K562 (cell line): Measurements from ENCODE around the gene NR3C1. TPM values are rescaled to one million over a fixed set of nuclear protein-coding genes. Genes with fewer than 3 reads are reported as not detected.

Experiments
- ATAC-seq: fragments of 200-7000 bp; cut with Tn5 transposase; 3 replicates; pipeline ENCODE4 v1.9.1; 2020; ENCODE audit warnings: moderate library complexity
- BruUV-seq: library from RNA; stranded (reverse); fragments of 400-500 nt; replicated peaks from 2 replicates; lab custom pipeline; 2021; lab: Mats Ljungman, UMichigan
- CTCF ChIA-PET: fragments of 300-600 bp; formaldehyde crosslinking; extraction: SDS; loops from one replicate; lab custom pipeline; 2021; ENCODE audit warnings: low intra/inter-chr PET ratio; lab: Yijun Ruan, JAX
- POLR2A ChIA-PET: fragments of 300-600, 350-650 bp; sonication (Branson Sonifier 250); formaldehyde crosslinking; extraction: SDS; loops from one replicate; lab custom pipeline; 2021; ENCODE audit warnings: antibody characterized with exemption, inconsistent platforms; lab: Yijun Ruan, JAX
- DNase-seq, 4 experiments: peaks; one replicate each; pipeline versions ENCODE4 v3.0.0 to v3.0.0-alpha.2; 2011 to 2018; ENCODE audit warnings: low spot score in 3 of 4, mixed read lengths in 3 of 4; ENCODE audit errors: extremely low read depth in 1 of 4
- FAIRE-seq: peaks from 2 replicates; lab custom pipeline; 2011; peaks lifted over from hg19 to GRCh38; lab: Jason Lieb, UNC
- H2AFZ ChIP-seq: 2 replicates; pipeline ENCODE4 v1.6.0; 2011; ENCODE audit warnings: low read depth, low read length, control low read depth, inconsistent platforms
- H3K27ac ChIP-seq: fragments of 200-600 bp; 3 replicates; pipeline ENCODE4 v1.8.0; 2011; ENCODE audit warnings: low read depth, mild to moderate bottlenecking, control low read depth, inconsistent platforms, low read length, moderate library complexity, mixed read lengths; ENCODE audit errors: extremely low read depth
- H3K27me3 ChIP-seq, 2 experiments: fragments of 300-600 bp in 1 of 2; 2 replicates in 1 of 2; 3 replicates in 1 of 2; pipeline versions ENCODE4 v1.6.0 to v1.8.0; 2011; ENCODE audit warnings: inconsistent platforms in 2 of 2, low read length in 2 of 2, mild to moderate bottlenecking in 1 of 2, mixed read lengths in 1 of 2, moderate library complexity in 1 of 2; ENCODE audit not compliant: control insufficient read depth in 2 of 2, insufficient read depth in 2 of 2
- H3K36me3 ChIP-seq: fragments of 300-600 bp; 3 replicates; pipeline ENCODE4 v1.8.0; 2011; ENCODE audit warnings: mild to moderate bottlenecking, low read length, inconsistent platforms; ENCODE audit not compliant: control insufficient read depth, insufficient read depth
- H3K4me1 ChIP-seq, 2 experiments: fragments of 200-600 bp in 1 of 2; replicated peaks in 1 of 2; 2 replicates in 1 of 2; 3 replicates in 1 of 2; pipeline versions ENCODE4 v1.5.1 to v1.8.0; 2011; ENCODE audit warnings: inconsistent platforms in 2 of 2, low read length in 2 of 2, mild to moderate bottlenecking in 1 of 2, mixed read lengths in 1 of 2, moderate library complexity in 1 of 2; ENCODE audit not compliant: control insufficient read depth in 2 of 2, insufficient read depth in 2 of 2
- H3K4me2 ChIP-seq: 2 replicates; pipeline ENCODE4 v1.6.1; 2011; ENCODE audit warnings: low read length, control low read depth, inconsistent platforms, mixed read lengths; ENCODE audit not compliant: insufficient read depth
- H3K4me3 ChIP-seq: fragments of 200-600 bp; sonication (generic), shearing (Covaris generic); 2 replicates; pipeline ENCODE4 v1.5.1; 2016; ENCODE audit warnings: control low read depth, inconsistent platforms
- H3K79me2 ChIP-seq: fragments of 200-600 bp; 3 replicates; pipeline ENCODE4 v1.8.0; 2011; ENCODE audit warnings: low read length, inconsistent platforms; ENCODE audit not compliant: control insufficient read depth, insufficient read depth
- H3K9ac ChIP-seq, 2 experiments: 2 replicates each; pipeline versions ENCODE4 v1.6.0 to v1.6.1; 2011; ENCODE audit warnings: low read depth in 2 of 2, low read length in 2 of 2, control low read depth in 1 of 2, inconsistent platforms in 1 of 2, mild to moderate bottlenecking in 1 of 2, mixed read lengths in 1 of 2; ENCODE audit not compliant: insufficient read depth in 1 of 2
- H3K9me1 ChIP-seq: one replicate; pipeline ENCODE4 v1.6.0; 2011; ENCODE audit warnings: inconsistent platforms, mild to moderate bottlenecking, low read length, moderate library complexity; ENCODE audit not compliant: control insufficient read depth, insufficient read depth
- H3K9me3 ChIP-seq: replicated peaks from 2 replicates; pipeline ENCODE4 v1.5.1; 2011; ENCODE audit warnings: low read depth, low read length, inconsistent platforms; ENCODE audit not compliant: control insufficient read depth, insufficient read depth
- H4K20me1 ChIP-seq: replicated peaks from 2 replicates; pipeline ENCODE4 v1.6.1; 2011; ENCODE audit warnings: low read length, inconsistent platforms, mixed read lengths; ENCODE audit not compliant: control insufficient read depth, insufficient read depth
- ARID3A ChIP-seq: IDR thresholded peaks from 2 replicates; pipeline ENCODE4 v1.6.1; 2012; ENCODE audit warnings: low read depth, low read length, improper control_type of control experiment, borderline replicate concordance
- ATF3 ChIP-seq, 2 experiments: fragments of 450-650 bp in 1 of 2; sonication (generic) in 1 of 2; formaldehyde crosslinking in 1 of 2; IDR thresholded peaks in 1 of 2; conservative IDR thresholded peaks in 1 of 2; 2 replicates each; pipeline versions ENCODE4 v1.6.1 to v1.8.1; 2016 to 2023; ENCODE audit warnings: mild to moderate bottlenecking in 2 of 2, moderate library complexity in 2 of 2, inconsistent platforms in 1 of 2, missing genetic modification reagents in 1 of 2
- C11orf30 ChIP-seq: fragments of 450-650 bp; IDR thresholded peaks from 2 replicates; pipeline ENCODE4 v1.6.1; 2016; ENCODE audit warnings: low read depth, mild to moderate bottlenecking
- DPF2 ChIP-seq: fragments of 450-650 bp; IDR thresholded peaks from 2 replicates; pipeline ENCODE4 v1.6.1; 2016
- FOSL1 ChIP-seq: fragments of 200-800 bp; sonication (Bioruptor generic); conservative IDR thresholded peaks from 2 replicates; pipeline ENCODE4 v1.6.1; 2016; ENCODE audit warnings: missing genetic modification characterization, missing compliant biosample characterization
- JUND ChIP-seq, 2 experiments: IDR thresholded peaks; 2 replicates in 1 of 2; 3 replicates in 1 of 2; pipeline ENCODE4 v1.6.1; 2011; ENCODE audit warnings: borderline replicate concordance in 2 of 2, low read depth in 2 of 2, low read length in 2 of 2, improper control_type of control experiment in 1 of 2, missing biosample characterization in 1 of 2, missing genetic modification characterization in 1 of 2, missing genetic modification reagents in 1 of 2
- KLF13 ChIP-seq: fragments of 450-650 bp; IDR thresholded peaks from 2 replicates; pipeline ENCODE4 v1.6.1; 2016; ENCODE audit warnings: missing genetic modification characterization, low read depth, mild to moderate bottlenecking, missing compliant biosample characterization, moderate library complexity, borderline replicate concordance
- MAFF ChIP-seq: IDR thresholded peaks from 2 replicates; pipeline ENCODE4 v1.6.1; 2012; ENCODE audit warnings: low read length, improper control_type of control experiment
- MAFG ChIP-seq: fragments of 450-650 bp; conservative IDR thresholded peaks from 2 replicates; pipeline ENCODE4 v1.6.1; 2016; ENCODE audit warnings: missing genetic modification characterization, missing compliant biosample characterization
- MAFK ChIP-seq: IDR thresholded peaks from 2 replicates; pipeline ENCODE4 v1.6.1; 2011; ENCODE audit warnings: low read length, improper control_type of control experiment
- MIER1 ChIP-seq: fragments of 450-650 bp; IDR thresholded peaks from 2 replicates; pipeline ENCODE4 v1.6.1; 2016; ENCODE audit warnings: antibody characterized with exemption, mild to moderate bottlenecking, low read depth
- MTA3 ChIP-seq: fragments of 450-650 bp; formaldehyde crosslinking; IDR thresholded peaks from 2 replicates; pipeline ENCODE4 v1.6.1; 2017; ENCODE audit warnings: mild to moderate bottlenecking, borderline replicate concordance
- NFE2 ChIP-seq: IDR thresholded peaks from 2 replicates; pipeline ENCODE4 v1.6.1; 2014; ENCODE audit warnings: antibody characterized with exemption, low read depth
- NFE2L1 ChIP-seq: fragments of 450-650 bp; IDR thresholded peaks from 2 replicates; pipeline ENCODE4 v1.6.1; 2016; ENCODE audit warnings: missing genetic modification characterization, low read depth, mild to moderate bottlenecking, missing compliant biosample characterization, moderate library complexity, borderline replicate concordance
- PHTF2 ChIP-seq: fragments of 250-450 bp; sonication (Bioruptor Pico); IDR thresholded peaks from 2 replicates; pipeline ENCODE4 v1.5.0; 2021; ENCODE audit warnings: mild to moderate bottlenecking
- SLC30A9 ChIP-seq: fragments of 250-450 bp; sonication (Bioruptor Pico); IDR thresholded peaks from 2 replicates; pipeline ENCODE4 v1.8.0; 2022; ENCODE audit warnings: mild to moderate bottlenecking, moderate library complexity
- YY1 ChIP-seq, 3 experiments: IDR thresholded peaks; 2 replicates each; pipeline ENCODE4 v1.6.1; 2011; ENCODE audit warnings: low read length in 2 of 3, mild to moderate bottlenecking in 2 of 3, moderate library complexity in 2 of 3, borderline replicate concordance in 1 of 3, control low read depth in 1 of 3, low read depth in 1 of 3; ENCODE audit not compliant: insufficient read depth in 3 of 3, insufficient replicate concordance in 2 of 3, control insufficient read depth in 1 of 3, insufficient read length in 1 of 3; ENCODE audit errors: extremely low read depth in 1 of 3
- ZBTB1 ChIP-seq: sonication (generic); formaldehyde crosslinking; IDR thresholded peaks from 2 replicates; pipeline ENCODE4 v1.8.1; 2023; ENCODE audit warnings: missing genetic modification reagents, low read depth, mild to moderate bottlenecking, borderline replicate concordance
- ZC3H8 ChIP-seq: fragments of 450-650 bp; IDR thresholded peaks from 2 replicates; pipeline ENCODE4 v1.6.1; 2017
- ZNF316 ChIP-seq: fragments of 450-650 bp; IDR thresholded peaks from 2 replicates; pipeline ENCODE4 v1.6.1; 2016
- ZSCAN32 ChIP-seq: fragments of 450-650 bp; formaldehyde crosslinking; IDR thresholded peaks from 2 replicates; pipeline ENCODE4 v1.4.0; 2020; ENCODE audit warnings: mild to moderate bottlenecking, moderate library complexity
- in situ Hi-C: fragments of 300-500 bp; cut with MboI; formaldehyde crosslinking; loops from 4 replicates; pipeline ENCODE4 v1.15.0; 2018; ENCODE audit warnings: inconsistent platforms, mixed read lengths
- intact Hi-C: fragments of 100-400 bp; cut with micrococcal nuclease; formaldehyde crosslinking; loops from 2 replicates; pipeline ENCODE4 v1.14.2; 2022
- polyA plus RNA-seq, 8 experiments: library from polyadenylated mRNA; depleted of rRNA in 4 of 8; stranded (reverse) in 5 of 8; unstranded in 3 of 8; fragments of >200 nt; fragmentation: Nextera tagmentation in 2 of 8; fragmentation: Illumina TruSeq in 1 of 8; extraction: Ambion mirVana in 2 of 8; extraction: Trizol in 1 of 8; gene quantifications; 2 replicates each; pipeline versions ENCODE4 v1.2.1 to v1.2.3, GENCODE V29; 2011 to 2014; ENCODE audit warnings: inconsistent platforms in 1 of 8, missing spikeins in 1 of 8
- total RNA-seq, 7 experiments: library from RNA; depleted of rRNA in 6 of 7; stranded (reverse); fragments of >200 nt in 6 of 7; fragmentation: Illumina TruSeq in 2 of 7; extraction: Trizol in 2 of 7; gene quantifications; 2 replicates each; pipeline versions ENCODE4 v1.2.1 to v1.2.3, GENCODE V29; 2011 to 2021; ENCODE audit warnings: low replicate concordance in 1 of 7

NR3C1 gene
- total and polyA plus RNA-seq, 9 of the 15 experiments (the other 6 are each of a cell fraction or from before 2014, with no cell fraction given): 8.2 to 36.0 (median 15.0) TPM

- Histone ChIP-seq H3K27ac (peak overlapping the region; percentile 30; the same call in 1 of the 3 replicates), H3K9me1 (no peaks in the 10 kb centered on the region), H3K4me1 (peaks cover 2 to 21% of the 10 kb centered on the region in 2 experiments; a peak in 2 of 5 replicates), H3K4me2 (no peak overlapping the region), H3K36me3 (no peaks in the 10 kb centered on the region), H3K79me2 (peaks cover 72% of the 10 kb centered on the region), H3K27me3 (no peaks in the 10 kb centered on the region), H2AFZ (no peak overlapping the region), H3K4me3 (no peak overlapping the region), H4K20me1 (0 out of 2 replicates have a peak, but pooled peaks cover 3% of the 10 kb centered on the region), H3K9ac (no peak overlapping the region), H3K9me3 (no peaks in the 10 kb centered on the region)
- CTCF ChIA-PET: no interaction called here
- no TSS peak for BruUV-seq
- intact Hi-C loops: no loop called here
- in situ Hi-C loops: no loop called here
- DNase-seq: peak in 2 of 4 experiments; percentile 15 to 17
- POLR2A ChIA-PET: interaction anchor here (1.3 kb wide), 1 partner anchor 14 kb away, joined by 6 read pairs; no protein-coding TSS in a partner anchor
- peak; percentile 60 for ATAC-seq
- FAIRE-seq: peak; percentile 54
- no peak for TF ChIP-seq ZSCAN32 (CRISPR knock-in tag)
- TF ChIP-seq MTA3: no peak
- TF ChIP-seq ARID3A: no peak
- no peak for TF ChIP-seq YY1 (IDR thresholded peaks at IDR 0.05; ENCODE audit: borderline replicate concordance in 1 of 3, control insufficient read depth in 1 of 3, extremely low read depth in 1 of 3, insufficient read depth in 3 of 3, insufficient read length in 1 of 3, insufficient replicate concordance in 2 of 3, low read depth in 1 of 3, low read length in 2 of 3)
- TF ChIP-seq MIER1: no peak
- peak; percentile 71 for TF ChIP-seq NFE2L1
- peak; percentile 50; the same call in 1 of the 2 replicates for TF ChIP-seq FOSL1 (tag)
- peak; percentile 71 for TF ChIP-seq JUND (IDR thresholded peaks at IDR 0.05; ENCODE audit: borderline replicate concordance, low read depth, low read length)
- TF ChIP-seq JUND (tag; IDR thresholded peaks at IDR 0.05; ENCODE audit: borderline replicate concordance, low read depth, low read length): peak; percentile 71; the same call in 2 of the 3 replicates
- TF ChIP-seq KLF13: no peak
- TF ChIP-seq ZNF316: peak; percentile 97
- TF ChIP-seq ATF3 (IDR thresholded peaks at IDR 0.05): peak; percentile 89
- TF ChIP-seq ATF3 (CRISPR knock-in tag; conservative IDR thresholded peaks at IDR 0.05): no peak
- peak; percentile 96 for TF ChIP-seq MAFG
- peak; percentile 89 for TF ChIP-seq MAFF
- no peak for TF ChIP-seq ZC3H8
- peak; percentile 87 for TF ChIP-seq MAFK
- TF ChIP-seq DPF2: 0 out of 2 replicates have a peak, but pooled peaks have one; percentile 23
- TF ChIP-seq PHTF2: no peak
- TF ChIP-seq NFE2: peak; percentile 82
- no peak for TF ChIP-seq SLC30A9 (CRISPR knock-in tag)
- no peak for TF ChIP-seq ZBTB1 (CRISPR knock-in tag)
- peak; percentile 96 for TF ChIP-seq C11orf30
Measured at GRCh38 chr5:143349177-143349576, 54.3 kb downstream of the NR3C1 start.
